GM12878 (cell line): Measurements from ENCODE around the gene MB21D2. TPM values are rescaled to one million over a fixed set of nuclear protein-coding genes. Genes with fewer than 3 reads are reported as not detected.

Experiments used
- polyA plus RNA-seq, 11 experiments: library from polyadenylated mRNA; depleted of rRNA in 4 of 11; unstranded in 6 of 11; stranded (reverse) in 5 of 11; fragments of >200 nt; fragmentation: Nextera tagmentation in 4 of 11; fragmentation: Illumina TruSeq in 1 of 11; extraction: Ambion mirVana in 4 of 11; extraction: Trizol in 1 of 11; gene quantifications; 1 replicate in 1 of 11; 2 replicates in 10 of 11; pipeline versions ENCODE4 v1.2.1 to v1.2.3, GENCODE V29; 2011 to 2016; ENCODE audit warnings: inconsistent platforms in 2 of 11, missing spikeins in 2 of 11, low read depth in 1 of 11
- total RNA-seq, 4 experiments: library from RNA; depleted of rRNA in 3 of 4; stranded (reverse); fragments of >200 nt in 3 of 4; fragmentation: Illumina TruSeq in 1 of 4; extraction: Trizol in 1 of 4; gene quantifications; 2 replicates each; pipeline versions ENCODE4 v1.2.1 to v1.2.3, GENCODE V29; 2013 to 2021

Gene MB21D2
- total and polyA plus RNA-seq, 10 of the 15 experiments (the other 5 are each of a cell fraction or from before 2014, with no cell fraction given), result 7.9 to 21.2 (median 15.3) TPM

Other genes with a start within 250 kb of the MB21D2 start
- 0.27 TPM in 1 of 2 replicates, not detected in the other for gene FGF12, start 190.3 kb downstream of the MB21D2 start, total RNA-seq (2014; rRNA removed)
- 0.13 TPM in 1 of 2 replicates, not detected in the other for gene FGF12, start 190.3 kb downstream of the MB21D2 start, total RNA-seq (2014; rRNA removed; fragmentation: Illumina TruSeq; extraction: Trizol)
- not detected in 2 replicates for gene FGF12, start 190.3 kb downstream of the MB21D2 start, total RNA-seq (2021)
- gene FGF12, start 190.3 kb downstream of the MB21D2 start, polyA plus RNA-seq (2011; rRNA removed), result not detected in 2 replicates
- 0.43 TPM in 1 of 2 replicates, not detected in the other for gene FGF12, start 190.3 kb downstream of the MB21D2 start, polyA plus RNA-seq (2014; fragmentation: Illumina TruSeq; extraction: Trizol)
- gene FGF12, start 190.3 kb downstream of the MB21D2 start, polyA plus RNA-seq (2014; fragmentation: Nextera tagmentation; extraction: Ambion mirVana), result under 1 TPM in 1 of 2 experiments, not detected in 1; 0.03 TPM
- gene FGF12, start 190.3 kb downstream of the MB21D2 start, polyA plus RNA-seq (2014; rRNA removed), result not detected in 2 replicates
- not detected for gene FGF12, start 190.3 kb downstream of the MB21D2 start, polyA plus RNA-seq (2016; fragmentation: Nextera tagmentation; extraction: Ambion mirVana)